ENCODE data around the gene ABHD12.
A peak's percentile ranks its signal among the peaks of the same experiment; 100 is the strongest.

Gene ABHD12

DNA sequence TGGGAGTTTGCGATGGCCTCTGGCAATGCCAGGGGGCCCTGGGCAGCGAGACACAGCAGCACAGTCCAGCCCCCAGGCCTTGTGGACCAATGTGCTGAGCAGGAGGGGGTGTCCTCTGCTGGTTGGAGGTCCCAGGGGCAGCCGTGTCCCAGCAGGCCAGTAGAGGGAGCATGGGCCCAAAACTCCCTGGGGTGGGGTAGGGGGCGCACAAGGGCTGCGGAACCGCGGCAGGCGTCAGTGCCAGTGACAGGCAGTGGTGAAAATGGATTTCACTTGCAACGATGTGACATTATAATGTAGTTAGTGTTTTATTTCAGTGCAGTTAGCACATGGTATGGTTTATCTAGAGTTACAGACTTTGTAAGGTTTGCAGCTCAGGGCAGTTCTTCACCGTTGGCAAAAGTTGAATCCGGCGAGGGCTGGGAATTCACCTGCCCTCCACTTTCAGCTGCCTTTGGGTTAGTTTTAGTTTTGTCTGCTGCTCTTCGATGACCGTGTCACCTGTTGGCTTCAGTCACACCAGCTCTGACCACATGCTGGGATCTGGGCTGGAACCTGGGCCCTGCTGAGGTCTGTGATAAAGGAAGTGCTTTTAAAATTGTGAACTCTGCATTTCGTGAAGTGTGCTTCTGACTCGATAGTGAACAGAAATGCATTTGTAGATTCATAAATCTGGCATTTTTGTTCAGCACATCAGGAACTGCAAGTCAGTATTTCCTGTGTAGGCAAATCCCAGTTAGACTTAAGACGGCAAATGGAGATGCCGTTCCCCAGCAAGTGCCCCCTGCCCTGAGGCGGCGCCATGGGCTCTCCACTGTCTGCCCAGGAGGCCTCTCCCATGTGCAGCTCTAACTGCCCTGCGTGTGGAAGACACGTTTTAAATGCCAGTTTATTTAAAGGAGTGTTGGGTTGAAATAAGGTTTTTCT is 95.9 kb downstream of the ABHD12 start:
- no peaks in the 10 kb centered on the region for H3K9me3 Mint-ChIP-seq
- no peak overlapping the region for H3K4me3 Mint-ChIP-seq
- CTCF ChIA-PET, result interaction anchor here (0.7 to 3.8 kb wide), 12 partner anchors 9 to 155 kb away, joined by 3 to 30 read pairs (median 3); no protein-coding TSS in a partner anchor
- H3K27me3 Mint-ChIP-seq, result no peaks in the 10 kb centered on the region
- peaks cover 4% of the 10 kb centered on the region for H3K4me1 Mint-ChIP-seq
- no peak overlapping the region for H3K27ac Mint-ChIP-seq
- peak; percentile 70 for DNase-seq
- peaks cover 10% of the 10 kb centered on the region for H3K36me3 Mint-ChIP-seq

GRCh38 chr20:25293910-25294458 is 96.7 kb downstream of the ABHD12 start:
- CTCF ChIA-PET, result interaction anchor here (0.8 to 3.8 kb wide), 7 partner anchors 10 to 111 kb away, joined by 3 to 30 read pairs (median 4); no protein-coding TSS in a partner anchor
- H3K4me1 Mint-ChIP-seq, result peaks cover 4% of the 10 kb centered on the region
- peaks cover 11% of the 10 kb centered on the region for H3K36me3 Mint-ChIP-seq
- no peaks in the 10 kb centered on the region for H3K27me3 Mint-ChIP-seq
- no peak for DNase-seq
- H3K4me3 Mint-ChIP-seq, result no peak overlapping the region
- H3K9me3 Mint-ChIP-seq, result no peaks in the 10 kb centered on the region
- H3K27ac Mint-ChIP-seq, result no peak overlapping the region

DNA sequence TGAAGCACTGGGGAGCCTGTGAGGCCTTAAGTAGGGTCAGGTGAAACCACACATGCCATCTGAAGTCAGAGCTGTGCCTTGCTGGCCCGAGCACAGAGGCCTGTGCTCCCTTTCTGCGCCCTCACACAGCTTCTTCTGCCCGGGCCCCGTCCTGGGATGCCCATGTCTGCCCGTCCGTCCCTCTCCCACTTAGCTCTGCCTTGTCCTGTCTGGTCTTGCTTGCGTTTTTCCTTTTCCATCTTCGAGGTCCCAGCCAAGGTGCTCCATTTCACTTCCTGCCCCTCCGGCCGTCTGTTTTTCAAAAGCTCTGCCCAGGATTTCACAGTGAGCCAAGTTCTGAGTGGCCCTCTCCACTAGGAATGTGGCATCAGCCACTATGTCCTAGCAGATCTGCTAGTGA is 97.1 kb downstream of the ABHD12 start:
- Mint-ChIP-seq H3K27ac (peak overlapping the region; percentile 71), H3K36me3 (peaks cover 11% of the 10 kb centered on the region), H3K27me3 (no peaks in the 10 kb centered on the region), H3K9me3 (no peaks in the 10 kb centered on the region), H3K4me1 (peaks cover 4% of the 10 kb centered on the region), H3K4me3 (no peak overlapping the region)
- no peak for DNase-seq
- CTCF ChIA-PET, result interaction anchor here (0.8 to 3.8 kb wide), 5 partner anchors 10 to 105 kb away, joined by 3 to 30 read pairs (median 3); no protein-coding TSS in a partner anchor

DNA sequence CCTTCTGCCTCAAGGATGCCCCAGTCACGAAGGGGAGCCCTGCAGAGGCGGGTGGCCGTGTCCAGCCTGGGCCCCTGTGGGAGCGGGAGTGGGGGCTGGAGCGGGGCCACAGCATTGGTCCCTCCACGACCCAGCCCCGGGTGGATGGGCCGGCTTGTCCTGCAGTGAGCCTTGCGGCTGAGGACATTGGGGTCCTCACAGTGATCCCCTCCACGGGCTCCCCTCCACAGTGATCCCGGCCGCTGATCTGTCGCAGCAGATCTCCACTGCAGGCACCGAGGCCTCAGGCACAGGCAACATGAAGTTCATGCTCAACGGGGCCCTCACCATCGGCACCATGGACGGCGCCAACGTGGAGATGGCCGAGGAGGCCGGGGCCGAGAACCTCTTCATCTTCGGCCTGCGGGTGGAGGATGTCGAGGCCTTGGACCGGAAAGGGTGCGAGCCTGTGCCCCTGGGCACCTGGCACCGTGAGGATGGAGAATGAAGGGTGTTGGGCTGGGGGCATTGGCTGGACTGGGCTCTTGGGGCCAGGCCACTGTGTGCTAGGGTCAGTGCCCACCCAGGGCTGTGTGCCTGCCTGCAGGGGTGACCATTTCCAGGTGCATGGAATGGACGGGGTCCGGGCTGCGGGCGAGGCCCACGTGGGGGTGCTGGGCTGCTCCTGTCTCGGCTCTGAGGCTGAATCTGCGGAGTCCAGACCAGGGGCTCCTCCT is 98.3 kb downstream of the ABHD12 start:
- Mint-ChIP-seq H3K4me3 (no peak overlapping the region), H3K27me3 (no peaks in the 10 kb centered on the region), H3K9me3 (no peaks in the 10 kb centered on the region), H3K36me3 (peaks cover 9% of the 10 kb centered on the region), H3K27ac (peak overlapping the region; percentile 28), H3K4me1 (peaks cover 4% of the 10 kb centered on the region)
- DNase-seq, result no peak
- CTCF ChIA-PET, result interaction anchor here (3.8 kb wide), 1 partner anchor 106 kb away, joined by 30 read pairs; no protein-coding TSS in a partner anchor

DNA sequence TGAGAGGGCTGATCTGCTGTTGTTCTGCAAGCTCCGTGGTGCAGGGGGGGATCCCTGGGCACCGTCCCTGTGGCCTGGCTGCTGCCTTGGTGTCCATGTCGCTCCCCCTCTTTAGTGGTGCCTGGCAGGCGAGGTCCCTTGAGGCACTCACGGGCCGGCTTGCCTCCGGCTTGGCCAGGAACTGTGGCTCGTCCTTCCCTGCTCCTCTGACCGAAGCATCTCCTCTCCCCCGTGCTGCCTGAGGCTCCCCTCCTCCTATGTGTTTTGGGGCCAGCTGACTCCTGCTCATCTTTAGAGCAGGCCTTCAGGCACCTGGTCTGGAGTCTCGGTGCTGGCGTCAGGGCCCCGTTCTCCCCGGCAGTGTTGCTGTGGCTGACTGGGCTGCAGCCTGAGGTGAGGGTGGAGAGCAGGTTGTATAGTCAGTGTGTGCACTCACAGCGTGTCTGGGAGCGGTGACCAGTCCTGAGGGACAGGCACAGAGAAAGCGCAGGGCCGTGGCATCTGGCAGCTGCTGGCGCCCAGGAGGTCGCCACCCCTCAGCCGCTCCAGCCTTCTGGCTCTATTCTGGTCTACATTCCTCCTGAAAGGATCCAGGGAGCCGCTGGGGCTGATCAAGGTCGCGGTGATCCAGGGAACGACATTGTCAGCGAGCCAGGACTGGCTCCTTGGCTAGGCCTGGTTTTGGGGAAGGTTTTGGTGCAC is 99.1 kb downstream of the ABHD12 start:
- CTCF ChIA-PET, result no interaction called here
- peaks cover 2% of the 10 kb centered on the region for H3K4me1 Mint-ChIP-seq
- no peaks in the 10 kb centered on the region for H3K9me3 Mint-ChIP-seq
- no peak overlapping the region for H3K4me3 Mint-ChIP-seq
- no peak for DNase-seq
- H3K27me3 Mint-ChIP-seq, result no peaks in the 10 kb centered on the region
- peaks cover 14% of the 10 kb centered on the region for H3K36me3 Mint-ChIP-seq
- no peak overlapping the region for H3K27ac Mint-ChIP-seq

- Mint-ChIP-seq H3K4me1 (no peaks in the 10 kb centered on the region), H3K36me3 (peaks cover 16% of the 10 kb centered on the region), H3K27ac (no peak overlapping the region), H3K27me3 (no peaks in the 10 kb centered on the region), H3K4me3 (no peak overlapping the region), H3K9me3 (no peaks in the 10 kb centered on the region)
- CTCF ChIA-PET, result no interaction called here
- no peak for DNase-seq
Measured at GRCh38 chr20:25290646-25291431, 99.8 kb downstream of the ABHD12 start.

- DNase-seq, result no peak
- CTCF ChIA-PET, result no interaction called here
- H3K9me3 Mint-ChIP-seq, result no peaks in the 10 kb centered on the region
- H3K36me3 Mint-ChIP-seq, result peaks cover 24% of the 10 kb centered on the region
- no peak overlapping the region for H3K4me3 Mint-ChIP-seq
- H3K27ac Mint-ChIP-seq, result no peak overlapping the region
- H3K27me3 Mint-ChIP-seq, result no peaks in the 10 kb centered on the region
- H3K4me1 Mint-ChIP-seq, result no peaks in the 10 kb centered on the region
Measured at GRCh38 chr20:25289886-25290597, 100.6 kb downstream of the ABHD12 start.

DNA sequence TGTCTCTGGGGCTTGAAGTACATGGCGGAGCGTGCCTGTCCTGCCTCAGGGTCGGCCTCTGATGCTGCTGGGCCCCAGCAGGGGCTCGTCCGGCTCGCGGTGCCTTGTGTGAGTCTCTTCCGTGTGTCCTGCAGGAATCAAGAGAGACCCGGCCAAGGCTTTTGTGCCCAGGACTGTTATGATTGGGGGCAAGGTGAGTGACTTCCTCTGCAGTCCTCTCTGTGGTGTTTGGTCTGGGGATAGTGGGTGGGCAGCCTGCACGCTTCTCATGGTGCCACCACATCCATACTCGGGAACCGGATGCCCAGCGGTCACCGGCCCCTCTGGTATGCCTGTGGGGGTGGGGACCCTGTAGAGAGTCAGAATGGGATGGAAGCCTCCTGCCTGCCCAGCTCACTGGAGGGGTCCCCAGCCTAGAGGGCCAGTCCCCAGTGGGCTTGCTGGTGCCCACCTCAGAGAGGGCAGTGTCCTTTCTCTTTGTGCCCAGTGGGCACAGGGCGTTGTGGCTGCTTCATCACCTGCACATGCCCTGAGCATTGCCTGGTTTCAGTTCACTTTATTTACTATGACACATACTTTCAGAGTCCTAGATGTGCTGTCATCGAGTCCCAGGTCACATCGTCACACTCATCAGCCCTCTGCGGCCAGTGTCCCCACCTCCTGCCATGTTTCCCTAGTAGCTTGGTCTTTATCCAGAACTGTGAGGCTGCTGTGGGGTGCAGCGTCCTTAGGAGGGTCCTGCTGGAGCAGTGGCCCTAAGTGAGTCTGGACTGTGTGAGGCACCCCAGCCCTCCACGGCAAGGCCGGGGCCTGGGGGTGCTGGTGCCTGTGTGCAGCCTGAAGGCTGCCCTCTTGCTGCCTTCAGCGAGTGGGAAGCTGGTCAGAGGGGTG is 102.1 kb downstream of the ABHD12 start:
- H3K36me3 Mint-ChIP-seq, result peaks cover 28% of the 10 kb centered on the region
- no peaks in the 10 kb centered on the region for H3K27me3 Mint-ChIP-seq
- peak overlapping the region; percentile 65 for H3K27ac Mint-ChIP-seq
- H3K4me3 Mint-ChIP-seq, result no peak overlapping the region
- H3K9me3 Mint-ChIP-seq, result no peaks in the 10 kb centered on the region
- CTCF ChIA-PET, result no interaction called here
- no peaks in the 10 kb centered on the region for H3K4me1 Mint-ChIP-seq
- peak; percentile 13 for DNase-seq

GRCh38 chr20:25287631-25288290 is 102.9 kb downstream of the ABHD12 start:
- H3K9me3 Mint-ChIP-seq, result no peaks in the 10 kb centered on the region

GRCh38 chr20:25286917-25287316 is 103.7 kb downstream of the ABHD12 start:
- H3K4me3 Mint-ChIP-seq, result no peak overlapping the region
- no peaks in the 10 kb centered on the region for H3K9me3 Mint-ChIP-seq
- no peaks in the 10 kb centered on the region for H3K27me3 Mint-ChIP-seq
- peaks cover 9% of the 10 kb centered on the region for H3K4me1 Mint-ChIP-seq
- CTCF ChIA-PET, result interaction anchor here (1.2 kb wide), 1 partner anchor 112 kb away, joined by 3 read pairs; no protein-coding TSS in a partner anchor
- peaks cover 31% of the 10 kb centered on the region for H3K36me3 Mint-ChIP-seq
- no peak overlapping the region for H3K27ac Mint-ChIP-seq
- peak; percentile 7 for DNase-seq

More at GRCh38 chr20:25287631-25288290, 102.9 kb downstream of the ABHD12 start:
- CTCF ChIA-PET, result interaction anchor here (1.2 kb wide), 1 partner anchor 111 kb away, joined by 3 read pairs; no protein-coding TSS in a partner anchor
- H3K4me1 Mint-ChIP-seq, result peaks cover under 1% of the 10 kb centered on the region
- DNase-seq, result peak; percentile 16
- no peak overlapping the region for H3K4me3 Mint-ChIP-seq
- no peaks in the 10 kb centered on the region for H3K27me3 Mint-ChIP-seq
- no peak overlapping the region for H3K27ac Mint-ChIP-seq
- peaks cover 26% of the 10 kb centered on the region for H3K36me3 Mint-ChIP-seq

DNA sequence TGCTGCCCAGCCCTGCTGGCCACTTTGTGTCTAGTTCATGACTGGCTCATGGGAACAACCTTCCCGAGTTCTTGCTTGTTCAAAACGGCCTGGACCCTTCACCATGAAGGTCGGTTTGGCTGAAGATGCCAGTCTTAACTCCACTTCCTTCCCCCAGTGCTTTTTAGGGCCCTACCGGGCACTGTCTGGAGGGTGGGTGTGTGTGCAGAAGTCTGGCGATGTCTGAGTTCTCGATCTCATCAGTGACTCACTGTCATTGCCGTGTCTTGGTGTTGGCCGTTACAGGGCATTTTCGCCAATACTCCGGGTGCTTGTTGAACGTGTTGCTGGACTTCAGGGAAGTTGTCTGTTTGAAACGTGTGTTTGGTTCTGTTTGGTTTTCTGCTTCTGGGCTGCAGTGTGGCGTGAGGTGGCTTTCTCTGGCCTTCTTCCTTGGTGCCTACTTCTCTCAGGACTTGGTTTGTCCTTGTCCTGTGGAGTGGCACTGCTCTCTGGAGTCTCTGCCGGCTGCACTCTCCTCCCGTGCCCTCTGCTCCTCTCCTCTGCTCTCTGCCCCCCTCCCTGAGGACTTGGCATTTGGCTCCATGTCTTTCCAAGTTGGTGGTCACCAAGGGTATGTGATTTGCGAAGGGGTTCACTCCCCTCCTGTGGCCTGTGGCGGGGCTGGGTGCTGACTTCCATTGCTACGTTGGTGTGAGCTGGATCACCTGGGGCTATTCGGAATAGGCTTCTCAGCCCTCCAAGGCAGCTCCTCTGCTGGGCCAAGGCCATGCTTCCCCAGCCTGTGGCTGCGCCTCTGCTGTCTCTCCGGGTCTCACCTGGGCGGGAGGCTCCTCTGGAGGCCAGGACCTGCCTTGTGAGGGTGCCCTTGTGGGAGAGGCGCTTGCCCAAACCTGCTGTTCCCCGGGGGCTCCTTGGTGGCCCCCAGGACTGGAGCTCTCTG is 104.5 kb downstream of the ABHD12 start:
- Mint-ChIP-seq H3K27me3 (no peaks in the 10 kb centered on the region), H3K4me3 (no peak overlapping the region)
- CTCF ChIA-PET, result no interaction called here

More for the DNA sequence above, 104.5 kb downstream of the ABHD12 start:
- peak; percentile 14 for DNase-seq
- H3K4me1 Mint-ChIP-seq, result peaks cover 13% of the 10 kb centered on the region
- H3K36me3 Mint-ChIP-seq, result peaks cover 28% of the 10 kb centered on the region
- no peaks in the 10 kb centered on the region for H3K9me3 Mint-ChIP-seq
- H3K27ac Mint-ChIP-seq, result no peak overlapping the region
